GM23338 (cell line): ENCODE results near the gene DCTN5. TPM values are rescaled to one million over a fixed set of nuclear protein-coding genes. Genes with fewer than 3 reads are reported as not detected.

ENCODE experiments used
- NANOG ChIP-seq: IDR thresholded peaks from 2 replicates; pipeline ENCODE4 v1.6.1; 2016; ENCODE audit warnings: antibody characterized with exemption, borderline replicate concordance
- ZNF114 ChIP-seq: fragments of 250-450 bp; sonication (Bioruptor Pico); IDR thresholded peaks from 2 replicates; pipeline ENCODE4 v1.5.0; 2020; ENCODE audit warnings: mild to moderate bottlenecking, moderate library complexity
- polyA plus RNA-seq: library from polyadenylated mRNA; unstranded; fragments of >200 nt; fragmentation: Nextera tagmentation; extraction: Ambion mirVana; gene quantifications from 2 replicates; pipeline ENCODE4 v1.2.1, GENCODE V29; 2016
- total RNA-seq: library from RNA; depleted of rRNA; stranded (reverse); fragments of >200 nt; shearing (Covaris generic); gene quantifications from 2 replicates; pipeline ENCODE4 v1.2.3, GENCODE V29; 2014
- TF ChIP-seq, protein P1 (sequence below), 2 experiments: fragments of 200-600 bp in 1 of 2; sonication (generic) in 1 of 2; conservative IDR thresholded peaks; 2 replicates each; pipeline versions ENCODE4 v1.5.1 to v1.6.1; 2016 to 2017; ENCODE audit warnings: antibody characterized with exemption in 2 of 2, low read depth in 2 of 2, mild to moderate bottlenecking in 2 of 2, moderate library complexity in 1 of 2
- TF ChIP-seq, protein P2 (sequence below): fragments of 250-450 bp; sonication (Bioruptor Pico); IDR thresholded peaks from 2 replicates; pipeline ENCODE4 v1.5.0; 2020; ENCODE audit warnings: mild to moderate bottlenecking, moderate library complexity
- TF ChIP-seq, protein P3 (sequence below): IDR thresholded peaks from 2 replicates; pipeline ENCODE4 v1.6.1; 2016; ENCODE audit warnings: antibody characterized with exemption

The DCTN5 gene
- total and polyA plus RNA-seq, 2 experiments from 2014 or later = 11.5 to 69.6 TPM

DNA sequence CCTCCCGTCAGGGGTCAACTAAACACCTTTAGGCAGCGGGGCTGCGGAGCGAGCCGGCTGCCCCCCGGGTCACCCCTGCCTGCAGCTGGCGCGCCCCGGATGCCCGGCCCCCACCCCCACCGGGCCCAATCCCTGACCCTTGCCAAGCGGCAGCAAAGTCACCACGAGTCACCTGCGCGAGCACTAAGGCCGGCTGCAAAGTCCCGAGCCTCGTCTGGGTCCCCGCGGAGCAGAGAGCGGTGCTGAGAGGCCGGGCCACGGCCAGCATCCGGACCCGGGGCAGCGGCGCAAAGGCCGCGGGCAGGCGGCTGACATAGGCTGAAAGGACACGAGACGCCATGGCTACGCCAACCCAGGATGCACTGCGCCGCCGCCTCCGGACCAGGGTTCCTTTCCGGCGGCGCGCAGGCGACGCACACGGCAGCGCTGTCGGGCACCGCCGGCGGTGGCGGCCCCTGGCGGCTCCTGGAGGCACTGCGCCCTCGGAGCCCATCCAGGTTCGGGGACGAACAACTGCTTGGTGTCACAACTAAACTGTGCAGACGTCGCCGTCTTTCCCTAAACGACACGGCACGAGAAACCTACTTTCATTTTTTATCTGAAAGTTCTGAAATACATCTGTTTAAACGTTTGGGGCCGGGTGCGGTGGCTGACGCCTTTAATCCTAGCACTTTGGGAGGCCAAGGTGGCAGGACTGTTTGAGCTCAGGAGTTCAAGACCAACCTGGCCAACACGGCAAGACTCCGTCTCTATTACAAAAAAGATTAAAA lies 45.1 kb upstream of the DCTN5 start, which contains the start of gene NDUFAB1 (continued):
- TF ChIP-seq, protein P1, sequence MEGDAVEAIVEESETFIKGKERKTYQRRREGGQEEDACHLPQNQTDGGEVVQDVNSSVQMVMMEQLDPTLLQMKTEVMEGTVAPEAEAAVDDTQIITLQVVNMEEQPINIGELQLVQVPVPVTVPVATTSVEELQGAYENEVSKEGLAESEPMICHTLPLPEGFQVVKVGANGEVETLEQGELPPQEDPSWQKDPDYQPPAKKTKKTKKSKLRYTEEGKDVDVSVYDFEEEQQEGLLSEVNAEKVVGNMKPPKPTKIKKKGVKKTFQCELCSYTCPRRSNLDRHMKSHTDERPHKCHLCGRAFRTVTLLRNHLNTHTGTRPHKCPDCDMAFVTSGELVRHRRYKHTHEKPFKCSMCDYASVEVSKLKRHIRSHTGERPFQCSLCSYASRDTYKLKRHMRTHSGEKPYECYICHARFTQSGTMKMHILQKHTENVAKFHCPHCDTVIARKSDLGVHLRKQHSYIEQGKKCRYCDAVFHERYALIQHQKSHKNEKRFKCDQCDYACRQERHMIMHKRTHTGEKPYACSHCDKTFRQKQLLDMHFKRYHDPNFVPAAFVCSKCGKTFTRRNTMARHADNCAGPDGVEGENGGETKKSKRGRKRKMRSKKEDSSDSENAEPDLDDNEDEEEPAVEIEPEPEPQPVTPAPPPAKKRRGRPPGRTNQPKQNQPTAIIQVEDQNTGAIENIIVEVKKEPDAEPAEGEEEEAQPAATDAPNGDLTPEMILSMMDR (conservative IDR thresholded peaks at IDR 0.05; ENCODE audit: low read depth in 2 of 2) = peak; percentile 69 to 85
- no peak for TF ChIP-seq NANOG
- peak; percentile 41; the same call in 1 of the 2 replicates for TF ChIP-seq ZNF114 (CRISPR knock-in tag)
- TF ChIP-seq, protein P2, sequence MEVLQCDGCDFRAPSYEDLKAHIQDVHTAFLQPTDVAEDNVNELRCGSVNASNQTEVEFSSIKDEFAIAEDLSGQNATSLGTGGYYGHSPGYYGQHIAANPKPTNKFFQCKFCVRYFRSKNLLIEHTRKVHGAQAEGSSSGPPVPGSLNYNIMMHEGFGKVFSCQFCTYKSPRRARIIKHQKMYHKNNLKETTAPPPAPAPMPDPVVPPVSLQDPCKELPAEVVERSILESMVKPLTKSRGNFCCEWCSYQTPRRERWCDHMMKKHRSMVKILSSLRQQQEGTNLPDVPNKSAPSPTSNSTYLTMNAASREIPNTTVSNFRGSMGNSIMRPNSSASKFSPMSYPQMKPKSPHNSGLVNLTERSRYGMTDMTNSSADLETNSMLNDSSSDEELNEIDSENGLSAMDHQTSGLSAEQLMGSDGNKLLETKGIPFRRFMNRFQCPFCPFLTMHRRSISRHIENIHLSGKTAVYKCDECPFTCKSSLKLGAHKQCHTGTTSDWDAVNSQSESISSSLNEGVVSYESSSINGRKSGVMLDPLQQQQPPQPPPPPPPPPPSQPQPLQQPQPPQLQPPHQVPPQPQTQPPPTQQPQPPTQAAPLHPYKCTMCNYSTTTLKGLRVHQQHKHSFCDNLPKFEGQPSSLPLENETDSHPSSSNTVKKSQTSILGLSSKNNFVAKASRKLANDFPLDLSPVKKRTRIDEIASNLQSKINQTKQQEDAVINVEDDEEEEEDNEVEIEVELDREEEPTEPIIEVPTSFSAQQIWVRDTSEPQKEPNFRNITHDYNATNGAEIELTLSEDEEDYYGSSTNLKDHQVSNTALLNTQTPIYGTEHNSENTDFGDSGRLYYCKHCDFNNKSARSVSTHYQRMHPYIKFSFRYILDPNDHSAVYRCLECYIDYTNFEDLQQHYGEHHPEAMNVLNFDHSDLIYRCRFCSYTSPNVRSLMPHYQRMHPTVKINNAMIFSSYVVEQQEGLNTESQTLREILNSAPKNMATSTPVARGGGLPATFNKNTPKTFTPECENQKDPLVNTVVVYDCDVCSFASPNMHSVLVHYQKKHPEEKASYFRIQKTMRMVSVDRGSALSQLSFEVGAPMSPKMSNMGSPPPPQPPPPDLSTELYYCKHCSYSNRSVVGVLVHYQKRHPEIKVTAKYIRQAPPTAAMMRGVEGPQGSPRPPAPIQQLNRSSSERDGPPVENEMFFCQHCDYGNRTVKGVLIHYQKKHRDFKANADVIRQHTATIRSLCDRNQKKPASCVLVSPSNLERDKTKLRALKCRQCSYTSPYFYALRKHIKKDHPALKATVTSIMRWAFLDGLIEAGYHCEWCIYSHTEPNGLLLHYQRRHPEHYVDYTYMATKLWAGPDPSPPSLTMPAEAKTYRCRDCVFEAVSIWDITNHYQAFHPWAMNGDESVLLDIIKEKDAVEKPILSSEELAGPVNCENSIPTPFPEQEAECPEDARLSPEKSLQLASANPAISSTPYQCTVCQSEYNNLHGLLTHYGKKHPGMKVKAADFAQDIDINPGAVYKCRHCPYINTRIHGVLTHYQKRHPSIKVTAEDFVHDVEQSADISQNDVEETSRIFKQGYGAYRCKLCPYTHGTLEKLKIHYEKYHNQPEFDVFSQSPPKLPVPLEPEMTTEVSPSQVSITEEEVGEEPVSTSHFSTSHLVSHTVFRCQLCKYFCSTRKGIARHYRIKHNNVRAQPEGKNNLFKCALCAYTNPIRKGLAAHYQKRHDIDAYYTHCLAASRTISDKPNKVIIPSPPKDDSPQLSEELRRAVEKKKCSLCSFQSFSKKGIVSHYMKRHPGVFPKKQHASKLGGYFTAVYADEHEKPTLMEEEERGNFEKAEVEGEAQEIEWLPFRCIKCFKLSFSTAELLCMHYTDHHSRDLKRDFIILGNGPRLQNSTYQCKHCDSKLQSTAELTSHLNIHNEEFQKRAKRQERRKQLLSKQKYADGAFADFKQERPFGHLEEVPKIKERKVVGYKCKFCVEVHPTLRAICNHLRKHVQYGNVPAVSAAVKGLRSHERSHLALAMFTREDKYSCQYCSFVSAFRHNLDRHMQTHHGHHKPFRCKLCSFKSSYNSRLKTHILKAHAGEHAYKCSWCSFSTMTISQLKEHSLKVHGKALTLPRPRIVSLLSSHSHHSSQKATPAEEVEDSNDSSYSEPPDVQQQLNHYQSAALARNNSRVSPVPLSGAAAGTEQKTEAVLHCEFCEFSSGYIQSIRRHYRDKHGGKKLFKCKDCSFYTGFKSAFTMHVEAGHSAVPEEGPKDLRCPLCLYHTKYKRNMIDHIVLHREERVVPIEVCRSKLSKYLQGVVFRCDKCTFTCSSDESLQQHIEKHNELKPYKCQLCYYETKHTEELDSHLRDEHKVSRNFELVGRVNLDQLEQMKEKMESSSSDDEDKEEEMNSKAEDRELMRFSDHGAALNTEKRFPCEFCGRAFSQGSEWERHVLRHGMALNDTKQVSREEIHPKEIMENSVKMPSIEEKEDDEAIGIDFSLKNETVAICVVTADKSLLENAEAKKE (CRISPR knock-in tag) = no peak
- TF ChIP-seq, protein P3, sequence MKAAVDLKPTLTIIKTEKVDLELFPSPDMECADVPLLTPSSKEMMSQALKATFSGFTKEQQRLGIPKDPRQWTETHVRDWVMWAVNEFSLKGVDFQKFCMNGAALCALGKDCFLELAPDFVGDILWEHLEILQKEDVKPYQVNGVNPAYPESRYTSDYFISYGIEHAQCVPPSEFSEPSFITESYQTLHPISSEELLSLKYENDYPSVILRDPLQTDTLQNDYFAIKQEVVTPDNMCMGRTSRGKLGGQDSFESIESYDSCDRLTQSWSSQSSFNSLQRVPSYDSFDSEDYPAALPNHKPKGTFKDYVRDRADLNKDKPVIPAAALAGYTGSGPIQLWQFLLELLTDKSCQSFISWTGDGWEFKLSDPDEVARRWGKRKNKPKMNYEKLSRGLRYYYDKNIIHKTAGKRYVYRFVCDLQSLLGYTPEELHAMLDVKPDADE = peak; percentile 82
